ENCODE data around the gene RAD51B.

GRCh38 chr14:68357777-68358176 lies 538.2 kb downstream of the RAD51B start:
- TF ChIP-seq, protein P1, sequence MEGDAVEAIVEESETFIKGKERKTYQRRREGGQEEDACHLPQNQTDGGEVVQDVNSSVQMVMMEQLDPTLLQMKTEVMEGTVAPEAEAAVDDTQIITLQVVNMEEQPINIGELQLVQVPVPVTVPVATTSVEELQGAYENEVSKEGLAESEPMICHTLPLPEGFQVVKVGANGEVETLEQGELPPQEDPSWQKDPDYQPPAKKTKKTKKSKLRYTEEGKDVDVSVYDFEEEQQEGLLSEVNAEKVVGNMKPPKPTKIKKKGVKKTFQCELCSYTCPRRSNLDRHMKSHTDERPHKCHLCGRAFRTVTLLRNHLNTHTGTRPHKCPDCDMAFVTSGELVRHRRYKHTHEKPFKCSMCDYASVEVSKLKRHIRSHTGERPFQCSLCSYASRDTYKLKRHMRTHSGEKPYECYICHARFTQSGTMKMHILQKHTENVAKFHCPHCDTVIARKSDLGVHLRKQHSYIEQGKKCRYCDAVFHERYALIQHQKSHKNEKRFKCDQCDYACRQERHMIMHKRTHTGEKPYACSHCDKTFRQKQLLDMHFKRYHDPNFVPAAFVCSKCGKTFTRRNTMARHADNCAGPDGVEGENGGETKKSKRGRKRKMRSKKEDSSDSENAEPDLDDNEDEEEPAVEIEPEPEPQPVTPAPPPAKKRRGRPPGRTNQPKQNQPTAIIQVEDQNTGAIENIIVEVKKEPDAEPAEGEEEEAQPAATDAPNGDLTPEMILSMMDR (IDR thresholded peaks at IDR 0.05; ENCODE audit: insufficient read depth, low read length): no peak
- TF ChIP-seq GABPA (IDR thresholded peaks at IDR 0.05; ENCODE audit: low read depth) (no peak), POLR2AphosphoS5 (IDR thresholded peaks at IDR 0.05; ENCODE audit: low read depth) (no peak), SPI1 (IDR thresholded peaks at IDR 0.05; ENCODE audit: borderline replicate concordance, low read depth) (no peak)
- TF ChIP-seq, protein P2, sequence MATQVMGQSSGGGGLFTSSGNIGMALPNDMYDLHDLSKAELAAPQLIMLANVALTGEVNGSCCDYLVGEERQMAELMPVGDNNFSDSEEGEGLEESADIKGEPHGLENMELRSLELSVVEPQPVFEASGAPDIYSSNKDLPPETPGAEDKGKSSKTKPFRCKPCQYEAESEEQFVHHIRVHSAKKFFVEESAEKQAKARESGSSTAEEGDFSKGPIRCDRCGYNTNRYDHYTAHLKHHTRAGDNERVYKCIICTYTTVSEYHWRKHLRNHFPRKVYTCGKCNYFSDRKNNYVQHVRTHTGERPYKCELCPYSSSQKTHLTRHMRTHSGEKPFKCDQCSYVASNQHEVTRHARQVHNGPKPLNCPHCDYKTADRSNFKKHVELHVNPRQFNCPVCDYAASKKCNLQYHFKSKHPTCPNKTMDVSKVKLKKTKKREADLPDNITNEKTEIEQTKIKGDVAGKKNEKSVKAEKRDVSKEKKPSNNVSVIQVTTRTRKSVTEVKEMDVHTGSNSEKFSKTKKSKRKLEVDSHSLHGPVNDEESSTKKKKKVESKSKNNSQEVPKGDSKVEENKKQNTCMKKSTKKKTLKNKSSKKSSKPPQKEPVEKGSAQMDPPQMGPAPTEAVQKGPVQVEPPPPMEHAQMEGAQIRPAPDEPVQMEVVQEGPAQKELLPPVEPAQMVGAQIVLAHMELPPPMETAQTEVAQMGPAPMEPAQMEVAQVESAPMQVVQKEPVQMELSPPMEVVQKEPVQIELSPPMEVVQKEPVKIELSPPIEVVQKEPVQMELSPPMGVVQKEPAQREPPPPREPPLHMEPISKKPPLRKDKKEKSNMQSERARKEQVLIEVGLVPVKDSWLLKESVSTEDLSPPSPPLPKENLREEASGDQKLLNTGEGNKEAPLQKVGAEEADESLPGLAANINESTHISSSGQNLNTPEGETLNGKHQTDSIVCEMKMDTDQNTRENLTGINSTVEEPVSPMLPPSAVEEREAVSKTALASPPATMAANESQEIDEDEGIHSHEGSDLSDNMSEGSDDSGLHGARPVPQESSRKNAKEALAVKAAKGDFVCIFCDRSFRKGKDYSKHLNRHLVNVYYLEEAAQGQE (IDR thresholded peaks at IDR 0.05; ENCODE audit: insufficient replicate concordance, low read depth): no peak

Measured in HL-60 (cell line).